Sigmoid colon (tissue), 4 donors: Measurements from ENCODE around the gene ZAP70.

Experiments
- CTCF ChIP-seq, 4 experiments: fragments of 450-650 bp in 3 of 4; fragments of 200-600 bp in 1 of 4; IDR thresholded peaks; one replicate each; pipeline ENCODE4 v1.5.1; 2016 to 2019; ENCODE audit warnings: antibody characterized with exemption in 4 of 4, mild to moderate bottlenecking in 3 of 4, moderate library complexity in 2 of 4
- EP300 ChIP-seq, 4 donors: sonication (generic); formaldehyde crosslinking; IDR thresholded peaks; one replicate each; pipeline ENCODE4 v1.6.1; 2017; ENCODE audit warnings: antibody characterized with exemption in 4 of 4
- POLR2AphosphoS5 ChIP-seq, 4 donors: sonication (generic); formaldehyde crosslinking; IDR thresholded peaks; one replicate each; pipeline ENCODE4 v1.6.1; 2017; ENCODE audit warnings: antibody characterized with exemption in 4 of 4

- no peak for TF ChIP-seq CTCF (IDR thresholded peaks at IDR 0.05)
- TF ChIP-seq EP300 (IDR thresholded peaks at IDR 0.05): no peak
- no peak for TF ChIP-seq POLR2AphosphoS5 (IDR thresholded peaks at IDR 0.05)
Observed at GRCh38 chr2:97695744-97696143, 17.6 kb upstream of the ZAP70 start.
